Stromal cell of bone marrow (primary cell): ENCODE data around the gene CD244.

Experiments
- DNase-seq: peaks from one replicate; pipeline ENCODE4 v3.0.0-alpha.2; 2012; ENCODE audit warnings: low read depth

Gene CD244

DNA sequence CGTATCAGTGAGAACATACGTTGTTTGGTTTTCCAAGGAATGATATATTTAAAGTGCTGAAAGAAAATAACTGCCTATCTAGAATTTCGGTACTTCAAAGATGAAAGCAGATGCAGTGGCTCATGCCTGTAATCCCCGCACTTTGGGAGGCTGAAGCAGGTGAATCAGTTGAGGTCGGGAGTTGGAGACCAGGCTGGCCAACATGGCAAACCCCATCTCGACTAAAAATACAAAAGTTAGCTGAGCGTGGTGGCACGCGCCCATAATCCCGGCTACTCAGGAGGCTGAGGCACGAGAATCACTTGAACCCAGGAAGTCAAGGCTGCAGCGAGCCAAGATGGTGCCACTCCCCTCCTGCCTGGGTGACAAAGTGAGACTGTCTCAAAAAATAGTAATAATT lies 16.4 kb downstream of the CD244 start:
- no peak for DNase-seq

DNA sequence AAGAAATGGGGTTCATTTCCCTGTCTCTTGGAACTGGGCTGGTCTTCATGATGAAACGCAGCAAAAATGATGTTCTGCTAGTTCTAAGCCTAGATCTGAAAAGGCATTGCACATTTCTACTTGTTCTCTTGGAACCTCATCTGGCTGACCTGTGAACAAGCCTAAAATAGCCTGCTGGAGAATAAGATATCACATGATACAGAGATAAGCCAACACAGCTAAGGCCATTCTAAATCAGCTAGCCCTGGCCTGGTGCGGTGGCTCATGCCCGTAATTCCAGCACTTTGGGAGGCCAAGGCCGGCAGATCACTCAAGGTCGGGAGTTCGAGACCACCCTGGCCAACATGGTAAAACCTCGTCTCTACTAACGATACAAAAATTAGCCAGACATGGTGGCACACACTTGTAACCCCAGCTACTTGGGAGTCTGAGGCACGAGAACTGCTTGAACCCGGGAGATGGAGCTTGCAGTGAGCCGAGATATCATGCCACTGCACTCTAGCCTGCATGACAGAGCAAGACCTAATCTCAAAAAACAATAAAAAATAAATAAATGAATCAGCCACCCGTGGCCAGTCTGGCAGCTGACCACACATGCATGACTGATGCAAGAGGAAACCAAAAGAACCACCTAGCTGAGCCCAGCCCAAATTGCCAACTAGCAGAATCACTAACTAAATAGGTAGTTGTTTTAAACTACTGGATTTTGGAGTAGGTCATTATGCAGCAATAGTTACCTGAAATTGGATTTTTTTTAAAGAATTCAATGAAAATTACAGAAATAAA lies 18.0 kb downstream of the CD244 start:
- DNase-seq: no peak

DNA sequence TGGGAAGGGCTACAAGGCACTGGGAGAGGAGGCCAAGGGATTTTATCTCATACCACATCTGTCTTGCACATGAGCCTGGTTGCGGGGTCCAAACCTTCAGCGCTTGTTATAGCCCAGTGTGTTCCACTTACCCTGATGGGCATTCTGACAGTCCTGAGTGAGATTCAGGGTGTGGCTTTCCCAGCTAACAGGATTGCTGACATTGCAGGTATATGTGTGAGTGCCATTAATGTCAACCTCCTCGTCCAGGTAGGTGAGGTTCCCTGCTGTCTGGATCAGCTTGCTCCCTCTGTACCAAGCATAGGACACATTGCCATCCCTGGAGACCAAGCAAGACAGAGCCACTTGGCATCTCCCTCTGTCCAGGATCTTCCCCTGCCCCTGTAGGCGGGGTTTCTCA lies 21.6 kb downstream of the CD244 start:
- no peak for DNase-seq

DNA sequence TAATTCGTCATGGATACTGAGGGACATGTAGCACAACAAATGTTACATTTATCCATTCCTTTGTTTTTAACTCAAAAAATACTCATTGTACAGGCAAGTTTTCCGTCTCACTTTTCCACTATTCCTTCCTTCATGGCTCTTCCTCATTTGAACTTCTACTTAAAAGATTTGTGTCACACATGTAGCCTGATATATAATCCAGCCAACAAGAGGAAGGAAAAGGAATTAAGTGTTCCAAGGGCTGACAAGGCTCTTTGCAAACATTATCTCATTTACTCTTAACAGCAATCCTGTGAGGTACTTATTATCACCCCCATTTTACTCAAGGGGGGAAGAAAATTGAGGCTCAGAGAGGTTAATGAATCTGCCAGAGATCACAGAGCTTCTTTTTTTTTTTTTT lies 22.9 kb downstream of the CD244 start:
- DNase-seq: no peak

DNA sequence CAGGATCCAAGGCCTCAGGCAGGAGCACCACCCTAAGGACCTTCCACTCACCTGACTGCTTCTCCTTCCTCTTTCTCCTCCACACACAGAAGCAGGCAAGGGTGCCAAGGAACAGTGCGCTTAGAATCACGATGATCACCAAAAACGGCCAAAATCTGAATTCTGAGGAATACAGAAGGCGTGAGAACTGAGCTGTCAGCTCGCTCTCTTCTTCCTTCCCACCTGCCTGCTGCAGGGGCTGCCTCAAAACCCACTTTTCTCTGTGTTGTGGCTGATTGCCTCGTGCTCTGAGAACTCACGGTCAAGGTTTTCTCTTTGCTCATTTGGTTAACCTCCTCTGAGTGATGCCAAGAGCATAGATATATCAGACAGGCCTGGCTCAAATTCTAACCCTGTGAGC lies 23.8 kb downstream of the CD244 start:
- DNase-seq: no peak

DNA sequence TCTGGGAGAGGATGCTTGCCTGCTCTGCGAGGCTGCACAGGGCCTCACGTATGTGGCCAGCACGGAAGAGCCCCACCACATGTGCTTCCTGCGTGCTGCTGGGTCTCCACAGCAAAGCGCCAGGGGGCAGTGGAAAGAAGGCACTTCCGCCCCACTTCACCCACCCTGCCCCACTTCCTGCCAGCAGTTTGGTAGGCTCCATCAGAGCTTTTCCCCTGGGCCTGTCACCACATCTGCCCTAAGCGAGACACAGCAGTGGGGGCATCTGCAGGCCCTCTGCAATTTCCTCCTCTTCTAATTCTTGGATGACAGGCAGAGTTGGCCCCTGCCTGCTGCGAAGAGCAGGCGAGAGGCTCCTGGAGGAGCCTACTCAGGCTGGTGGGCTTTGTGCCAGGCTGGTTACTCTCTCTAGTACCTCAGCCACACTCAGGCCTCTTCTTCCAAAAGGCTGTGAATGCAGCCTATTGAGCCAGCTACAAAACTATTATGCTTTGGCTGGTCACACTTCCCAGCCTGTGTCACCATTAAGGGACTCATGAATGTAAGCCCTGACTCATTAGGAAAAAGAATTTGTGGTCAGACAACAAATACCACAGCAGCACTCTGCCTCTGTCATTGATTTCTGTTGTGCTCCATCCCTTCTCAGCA lies 25.0 kb downstream of the CD244 start:
- DNase-seq: no peak

DNA sequence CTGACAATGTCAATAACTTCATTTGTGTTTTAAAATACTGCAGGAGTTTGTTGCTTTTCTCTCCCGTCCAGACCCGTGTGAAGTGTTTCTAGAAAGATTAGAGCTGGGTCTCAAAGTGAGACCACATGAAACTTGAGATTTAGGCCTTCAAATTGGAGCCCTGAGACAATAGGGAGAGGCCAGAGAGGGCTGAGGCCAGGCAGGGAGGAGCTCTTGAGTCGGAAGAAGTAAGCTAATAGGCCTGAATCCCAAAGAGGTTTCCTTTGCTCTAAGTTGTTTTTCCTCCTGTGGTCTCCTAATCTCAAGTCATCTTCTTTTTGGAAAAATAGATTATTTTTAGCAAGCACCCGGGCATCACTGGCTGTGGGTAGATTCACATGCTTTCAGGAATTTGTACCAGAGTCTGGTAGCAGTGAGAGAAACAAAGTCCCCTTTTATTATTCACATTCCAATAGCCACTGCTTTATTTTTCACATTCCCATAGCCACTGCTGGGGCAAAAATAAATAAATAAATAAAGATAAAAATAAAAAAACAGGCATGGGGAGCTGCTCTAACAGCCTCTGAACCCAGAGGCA lies 25.6 kb downstream of the CD244 start:
- no peak for DNase-seq

DNA sequence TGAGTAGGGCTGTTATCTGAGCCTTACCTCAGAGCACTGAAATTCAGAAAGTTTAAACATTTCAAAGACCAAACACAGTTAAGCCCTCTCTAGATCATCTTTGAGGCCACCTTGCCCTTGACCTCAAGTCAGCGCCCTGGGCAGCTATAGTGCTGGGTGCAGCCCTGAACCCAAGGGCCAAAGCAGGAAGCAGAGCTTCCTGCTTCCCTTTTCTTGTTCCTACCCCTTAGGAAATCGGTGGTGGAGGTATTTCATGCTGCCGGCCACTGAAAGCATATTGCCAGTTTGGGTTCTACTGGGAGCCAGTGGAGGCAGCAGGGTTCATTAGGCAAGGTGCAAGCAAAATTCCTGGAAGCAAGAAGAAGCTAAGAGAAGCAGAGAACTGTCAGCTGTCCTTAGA lies 26.1 kb downstream of the CD244 start:
- DNase-seq: no peak

DNA sequence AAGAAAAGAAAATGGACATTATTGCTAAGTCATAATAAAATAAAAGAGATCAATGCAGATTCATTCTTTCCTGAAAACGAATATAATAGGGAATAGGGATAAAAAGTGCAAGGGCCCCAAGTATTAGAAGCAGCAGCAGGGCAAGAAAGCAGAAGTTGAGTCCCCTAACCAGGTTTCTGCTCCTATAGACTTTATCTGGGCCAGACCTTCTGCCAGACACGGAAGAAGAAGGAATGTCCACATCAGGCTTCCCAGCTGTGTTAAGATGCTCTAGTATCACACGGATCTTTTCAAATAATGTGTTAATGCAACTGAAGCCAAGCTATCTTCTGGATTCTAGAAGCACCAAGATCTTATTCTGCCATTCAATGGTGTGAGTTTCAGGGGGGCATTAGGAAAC lies 26.9 kb downstream of the CD244 start:
- DNase-seq: no peak

DNA sequence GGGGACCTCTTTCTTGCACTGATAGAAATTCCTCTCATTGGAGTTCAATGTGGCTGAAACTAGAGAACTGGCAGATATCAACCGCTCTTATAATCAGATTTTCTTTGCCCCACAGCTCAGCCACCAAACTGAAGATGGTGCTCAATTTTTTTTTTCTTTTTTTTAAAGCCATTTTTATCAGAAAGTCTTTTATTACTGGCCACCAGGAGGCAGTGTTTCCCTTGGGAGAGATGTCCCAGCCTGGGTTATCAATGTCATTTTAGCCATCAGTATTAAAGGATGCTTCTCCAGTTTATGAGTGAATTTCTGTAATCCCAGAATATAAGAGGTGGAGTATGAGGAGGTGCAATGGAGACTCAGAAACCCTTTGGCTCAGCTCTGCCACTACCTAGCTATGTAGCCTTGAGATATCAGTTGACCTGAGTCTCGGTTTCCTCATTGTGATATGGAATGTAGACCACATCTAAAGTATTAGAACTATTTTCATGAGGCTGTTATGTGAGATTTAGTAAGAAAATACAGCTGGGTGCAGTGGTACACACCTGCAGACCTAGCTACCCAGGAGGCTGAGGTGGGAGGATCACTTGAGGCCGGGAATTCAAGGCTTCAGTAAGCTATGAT lies 27.6 kb downstream of the CD244 start:
- peak; percentile 11 for DNase-seq

DNA sequence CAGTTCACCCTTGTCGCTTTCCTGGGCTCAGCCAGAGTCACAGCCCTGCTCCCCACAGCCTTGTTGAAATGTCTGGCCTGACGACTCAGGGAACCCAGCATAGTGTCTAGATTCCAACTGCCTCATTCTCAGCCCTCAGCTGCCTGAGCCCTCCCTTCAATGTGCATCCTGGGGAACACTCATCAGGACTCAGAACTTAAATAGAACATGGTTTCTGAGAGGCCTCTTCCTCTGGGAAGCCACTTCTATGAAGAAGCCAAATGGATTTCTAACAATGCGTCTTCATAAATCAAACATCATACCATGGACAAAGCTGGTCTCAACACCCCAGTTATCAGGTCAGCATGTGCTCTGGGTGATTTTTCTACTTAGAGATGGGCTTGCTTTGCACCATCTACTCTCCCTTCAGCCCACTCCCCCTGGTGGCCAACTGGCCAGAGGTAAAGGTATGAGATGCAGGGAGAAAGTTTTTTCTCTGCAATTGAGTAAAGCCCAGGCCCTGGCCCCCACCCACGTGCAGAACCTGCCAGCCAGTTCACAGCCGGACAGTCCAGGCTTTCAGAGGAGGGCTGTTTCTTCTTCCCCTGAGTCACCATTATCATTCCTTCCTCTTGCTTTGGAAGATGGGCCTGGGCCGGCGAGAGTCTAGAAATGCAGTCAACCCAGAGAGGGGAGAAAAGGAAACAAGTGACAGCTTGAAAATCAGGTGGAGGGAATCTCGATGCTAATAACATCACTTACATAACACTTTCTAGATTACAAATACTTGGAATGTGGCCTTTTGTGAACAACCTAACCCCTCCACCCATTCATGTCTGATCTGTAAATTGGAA lies 32.1 kb downstream of the CD244 start:
- no peak for DNase-seq

DNA sequence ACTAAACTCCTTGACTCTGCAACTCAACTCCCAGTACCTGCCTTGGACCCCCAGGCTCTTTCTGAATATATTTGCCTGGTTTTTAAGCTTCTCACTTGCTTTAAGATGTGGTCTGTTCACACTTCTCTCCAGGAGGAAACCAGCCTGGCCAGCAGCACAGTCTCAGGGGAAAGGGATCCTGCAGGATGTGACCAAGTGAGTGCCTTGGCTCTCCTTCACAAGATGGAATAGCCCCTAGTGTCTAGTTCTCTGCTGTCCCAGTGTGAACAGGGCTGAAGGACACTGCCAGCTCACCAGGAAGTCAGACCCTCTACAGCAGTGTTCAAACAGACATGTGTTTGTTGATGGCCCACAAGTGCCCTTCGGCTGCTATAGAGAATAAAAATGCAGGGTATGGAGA lies 32.9 kb downstream of the CD244 start:
- no peak for DNase-seq

DNA sequence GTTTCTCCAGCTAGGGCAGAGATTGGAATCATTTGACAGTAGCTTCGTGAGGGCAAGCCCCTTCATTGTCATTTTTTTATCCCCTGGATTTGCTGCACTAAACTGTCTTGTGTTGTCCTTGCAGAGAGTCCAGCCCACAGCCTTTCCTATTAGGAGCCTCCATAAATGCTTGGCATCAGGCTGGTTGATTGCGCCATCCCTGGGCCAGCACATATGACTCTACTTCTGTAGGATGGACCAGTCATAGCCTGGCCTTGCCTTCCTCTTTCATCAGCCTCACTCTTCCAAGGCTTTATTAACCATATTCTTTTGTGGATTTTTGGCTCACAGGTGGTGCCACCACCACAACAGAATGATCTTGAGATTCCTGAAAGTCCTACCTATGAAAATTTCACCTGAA lies 35.3 kb downstream of the CD244 start:
- no peak for DNase-seq

DNA sequence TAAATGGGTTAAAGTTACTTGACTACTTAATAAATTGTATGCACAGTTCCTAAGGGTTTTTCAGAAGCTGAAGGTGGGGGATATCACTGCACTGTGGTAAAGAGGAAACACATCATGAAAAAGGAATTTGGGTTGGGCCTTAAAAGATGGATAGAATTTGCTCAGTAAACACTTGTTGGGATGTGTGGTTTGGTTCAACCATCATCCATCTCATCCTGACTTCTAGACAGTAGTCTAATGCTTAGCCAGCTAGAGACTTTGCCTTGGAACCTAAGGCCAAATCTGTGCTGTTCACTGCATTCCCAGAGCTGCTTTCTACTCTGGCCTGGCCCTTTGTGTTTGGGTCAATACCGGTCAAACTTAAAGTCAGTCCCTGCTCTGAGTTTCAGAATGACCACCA lies 36.1 kb downstream of the CD244 start:
- no peak for DNase-seq

DNA sequence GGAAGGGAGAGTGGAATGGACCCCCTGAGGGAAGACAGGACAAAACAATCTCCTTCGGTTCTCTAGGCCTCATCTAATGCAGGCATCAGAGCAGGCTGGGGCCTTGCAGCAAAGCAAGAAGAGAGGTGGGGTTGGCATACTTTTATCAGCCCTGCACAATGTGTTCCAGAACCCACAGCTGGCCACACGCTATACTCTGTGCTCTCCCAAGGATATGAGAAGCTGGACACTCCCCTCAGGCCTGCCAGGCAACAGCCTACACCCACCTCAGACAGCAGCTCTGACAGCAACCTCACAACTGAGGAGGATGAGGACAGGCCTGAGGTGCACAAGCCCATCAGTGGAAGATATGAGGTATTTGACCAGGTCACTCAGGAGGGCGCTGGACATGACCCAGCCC lies 39.4 kb downstream of the CD244 start:
- DNase-seq: no peak

DNA sequence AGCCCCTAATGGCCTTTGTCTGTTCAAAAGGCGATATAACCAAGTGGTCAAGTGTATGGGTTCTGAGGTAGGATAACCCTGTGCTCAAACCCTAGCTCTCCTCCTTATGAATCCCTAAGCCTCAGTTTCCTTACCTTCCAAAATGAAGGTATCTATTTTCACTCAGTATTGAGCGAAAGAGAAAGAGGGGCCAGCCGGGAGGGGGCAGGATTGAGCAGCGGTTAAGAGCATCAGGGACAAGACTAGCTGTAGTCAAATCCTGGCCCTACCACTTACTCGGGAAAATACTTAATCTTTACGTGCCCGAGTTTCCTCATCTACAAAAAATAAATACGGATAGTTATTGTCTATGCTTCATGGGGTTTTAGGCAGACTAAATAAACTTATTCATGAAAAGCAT lies 41.1 kb downstream of the CD244 start:
- no peak for DNase-seq

DNA sequence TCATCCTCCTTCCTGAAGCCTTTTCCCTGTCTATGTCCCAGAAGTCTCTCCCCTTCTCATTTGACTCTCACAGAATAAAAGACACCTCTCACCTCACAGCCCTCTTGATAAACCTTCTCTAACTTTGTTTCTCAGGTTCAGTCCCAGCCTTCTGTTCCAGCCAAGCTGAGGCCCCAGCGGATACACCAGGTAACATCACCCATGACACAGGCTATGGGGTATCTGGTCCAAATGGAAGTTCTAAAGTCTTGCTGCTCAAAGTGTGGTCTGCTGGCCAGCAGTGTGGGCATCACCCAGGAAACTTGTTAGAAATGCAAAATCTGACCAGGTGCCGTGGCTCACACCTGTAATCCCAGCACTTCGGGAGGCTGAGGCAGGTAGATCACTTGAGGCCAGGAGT lies 43.5 kb downstream of the CD244 start:
- DNase-seq: no peak

DNA sequence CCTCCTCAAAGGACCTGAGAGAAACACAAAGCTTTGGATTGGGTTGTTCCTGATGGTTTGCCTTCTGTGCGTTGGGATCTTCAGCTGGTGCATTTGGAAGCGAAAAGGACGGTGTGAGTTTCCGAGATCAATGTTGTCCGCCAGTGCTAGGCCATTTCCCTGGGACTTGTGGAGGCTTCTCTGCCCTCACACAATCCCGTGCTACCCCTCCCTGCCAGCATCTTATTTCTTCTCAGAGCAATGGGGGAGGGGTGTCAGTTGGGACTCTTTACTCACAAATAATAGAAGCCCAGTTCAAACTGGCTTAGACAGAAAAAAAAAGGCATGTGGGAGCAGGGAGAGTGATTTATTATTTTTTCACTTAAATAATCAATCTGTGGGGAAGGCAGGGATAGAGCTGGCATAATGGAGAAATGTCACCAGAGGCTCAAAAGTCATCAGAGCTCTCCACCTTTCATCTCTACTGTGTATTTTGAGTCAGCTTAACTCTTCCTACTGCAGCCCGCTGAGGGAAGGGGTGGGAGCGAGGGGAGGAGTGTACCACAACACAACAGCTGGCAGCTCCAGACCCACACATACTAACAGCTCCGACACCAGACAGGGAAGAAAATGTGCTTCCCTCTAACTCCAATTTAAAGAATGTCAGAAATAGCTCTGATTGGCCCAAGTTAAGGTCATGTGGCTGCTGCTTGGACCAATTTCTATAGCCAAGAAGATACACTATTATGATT lies 44.3 kb downstream of the CD244 start:
- no peak for DNase-seq

DNA sequence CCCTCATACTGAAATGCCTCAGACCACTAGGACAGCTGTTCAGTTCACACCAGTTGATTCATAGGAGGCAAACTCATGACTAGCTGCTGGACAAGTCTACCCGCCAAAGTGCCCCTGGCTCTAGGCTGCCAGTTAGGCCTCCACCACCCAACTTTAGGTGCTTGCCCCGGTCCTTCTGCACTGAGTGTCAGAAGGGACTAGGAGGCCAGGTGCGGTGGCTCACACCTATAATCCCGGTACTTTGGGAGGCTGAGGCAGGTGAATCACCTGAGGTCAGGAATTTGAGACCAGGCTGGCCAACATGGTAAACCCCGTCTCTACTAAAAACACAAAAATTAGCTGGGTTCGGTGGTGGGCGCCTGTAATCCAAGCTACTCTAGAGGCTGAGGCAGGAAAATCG lies 47.8 kb downstream of the CD244 start:
- DNase-seq: no peak

DNA sequence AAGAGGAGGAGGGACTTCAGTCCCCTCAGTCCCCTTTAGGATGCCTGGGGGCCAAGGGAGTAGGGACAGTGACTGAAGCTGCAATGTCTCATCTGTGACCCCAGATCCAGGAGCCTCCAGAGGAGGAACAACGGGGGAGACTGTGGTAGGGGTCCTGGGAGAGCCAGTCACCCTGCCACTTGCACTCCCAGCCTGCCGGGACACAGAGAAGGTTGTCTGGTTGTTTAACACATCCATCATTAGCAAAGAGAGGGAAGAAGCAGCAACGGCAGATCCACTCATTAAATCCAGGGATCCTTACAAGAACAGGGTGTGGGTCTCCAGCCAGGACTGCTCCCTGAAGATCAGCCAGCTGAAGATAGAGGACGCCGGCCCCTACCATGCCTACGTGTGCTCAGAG lies 48.4 kb downstream of the CD244 start:
- DNase-seq: no peak

DNA sequence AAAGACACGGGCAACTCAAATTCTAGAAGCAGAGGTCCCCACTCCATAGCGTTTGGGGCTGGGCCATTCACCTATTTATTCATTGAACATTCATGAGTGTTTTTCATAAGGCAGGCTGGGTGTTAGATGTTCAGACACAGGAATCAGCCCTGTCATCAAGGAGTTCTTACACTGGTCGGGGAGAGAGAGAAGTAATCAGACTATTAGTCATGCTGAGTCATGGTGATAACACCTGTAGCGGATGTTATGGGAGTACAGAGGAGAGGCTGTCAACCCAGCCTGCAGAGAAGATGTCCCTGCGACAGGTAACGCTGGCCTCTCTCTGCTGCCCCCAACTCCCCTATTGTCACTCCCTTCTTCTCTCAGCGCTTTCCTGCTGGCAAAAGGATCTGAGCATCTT lies 49.5 kb downstream of the CD244 start:
- DNase-seq: no peak

DNA sequence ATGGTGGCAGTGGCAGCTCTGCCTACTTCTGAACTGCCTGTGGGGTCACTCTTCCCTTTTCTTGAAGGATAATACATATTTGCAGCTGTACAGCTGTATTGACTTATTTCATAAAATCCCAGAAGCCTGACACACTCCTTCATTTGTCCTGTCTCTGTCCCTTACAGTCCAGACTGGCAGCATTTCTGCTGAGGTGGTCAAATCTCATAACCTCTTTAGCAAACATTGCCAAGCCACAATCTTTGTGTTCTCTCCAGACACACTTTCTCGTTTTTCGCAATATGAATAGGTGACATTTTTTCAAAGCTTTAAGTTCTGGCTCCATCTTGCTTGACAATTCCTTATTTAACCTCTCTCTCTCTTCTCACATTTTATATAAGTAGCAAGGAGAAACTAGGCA lies 51.5 kb downstream of the CD244 start:
- no peak for DNase-seq
